SH-SY5Y (cell line): ENCODE measurements around the gene PRKAB1.

Experiments
- GATA2 ChIP-seq: IDR thresholded peaks from 2 replicates; pipeline ENCODE4 v1.6.1; 2011; ENCODE audit warnings: mild to moderate bottlenecking, low read depth, low read length
- GATA3 ChIP-seq: IDR thresholded peaks from 2 replicates; pipeline ENCODE4 v1.6.1; 2011; ENCODE audit warnings: low read depth, mild to moderate bottlenecking, low read length, moderate library complexity

GRCh38 chr12:119700078-119700477 lies 32.1 kb downstream of the PRKAB1 start:
- TF ChIP-seq GATA2 (no peak), GATA3 (no peak)
